ENCODE results near the gene LRRN4. TPM values are rescaled to one million over a fixed set of nuclear protein-coding genes. Genes with fewer than 3 reads are reported as not detected.

Gene LRRN4
- total and polyA plus RNA-seq, 2 of the 8 experiments (the other 6 are each of a cell fraction or from before 2014, with no cell fraction given): 0.21 to 0.89 TPM

DNA sequence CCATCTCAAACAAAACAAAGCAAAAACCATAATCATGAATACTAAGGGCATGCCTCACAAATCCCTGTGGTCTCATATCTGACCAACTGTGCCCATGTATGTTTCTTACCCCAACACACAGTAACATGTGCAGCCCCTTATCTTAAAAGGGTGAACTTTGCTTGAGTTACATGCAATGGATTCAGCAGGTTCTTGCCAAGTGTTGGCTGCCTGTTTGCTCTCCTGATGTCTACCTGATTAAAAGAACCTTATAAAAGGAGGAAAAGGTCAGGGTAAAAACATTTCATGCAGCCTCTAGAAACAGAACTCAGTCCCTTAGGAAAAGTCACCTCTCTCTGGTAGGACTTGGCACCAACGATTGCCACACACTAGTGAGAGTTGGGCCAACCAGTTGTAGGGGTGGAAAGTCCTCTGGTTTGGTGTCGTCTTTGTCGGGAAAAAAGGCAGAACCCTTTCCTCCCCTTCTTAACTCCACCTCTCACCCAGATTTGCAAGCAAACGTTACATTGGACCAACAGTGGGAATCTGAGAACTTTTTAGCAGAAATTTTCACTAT lies 14.0 kb upstream of the LRRN4 start (continued):
- TF ChIP-seq CHD7 (IDR thresholded peaks at IDR 0.05; ENCODE audit: insufficient replicate concordance, low read length) (no peak), SUZ12 (IDR thresholded peaks at IDR 0.05; ENCODE audit: low read length) (no peak), KDM1A (IDR thresholded peaks at IDR 0.05; ENCODE audit: borderline replicate concordance, low read length) (no peak), RBBP5 (IDR thresholded peaks at IDR 0.05; ENCODE audit: borderline replicate concordance, low read depth, low read length) (no peak), FOSL1 (IDR thresholded peaks at IDR 0.05; ENCODE audit: insufficient read depth, low read depth, low read length) (no peak), SIRT6 (IDR thresholded peaks at IDR 0.05; ENCODE audit: low read length) (no peak), SIN3A (conservative IDR thresholded peaks at IDR 0.05 in 1 of 2, IDR thresholded peaks at IDR 0.05 in 1 of 2; ENCODE audit: low read depth in 1 of 2, low read length in 2 of 2) (no peak), YY1 (IDR thresholded peaks at IDR 0.05; ENCODE audit: low read depth, low read length) (no peak), SP4 (IDR thresholded peaks at IDR 0.05; ENCODE audit: low read length) (no peak), USF2 (IDR thresholded peaks at IDR 0.05; ENCODE audit: low read length) (no peak)

Data from H1 (cell line).